GM19372 (cell line): ENCODE results near the gene MXI1.

Experiments
- ATAC-seq: cut with Tn5 transposase; IDR thresholded peaks from one replicate; pipeline ENCODE4 v1.9.1; 2021; ENCODE audit warnings: mild to moderate bottlenecking, low read depth, moderate library complexity; ENCODE audit not compliant: unreplicated experiment

MXI1 gene

GRCh38 chr10:110214371-110214826 is 7.0 kb downstream of the MXI1 start:
- ATAC-seq: no peak

DNA sequence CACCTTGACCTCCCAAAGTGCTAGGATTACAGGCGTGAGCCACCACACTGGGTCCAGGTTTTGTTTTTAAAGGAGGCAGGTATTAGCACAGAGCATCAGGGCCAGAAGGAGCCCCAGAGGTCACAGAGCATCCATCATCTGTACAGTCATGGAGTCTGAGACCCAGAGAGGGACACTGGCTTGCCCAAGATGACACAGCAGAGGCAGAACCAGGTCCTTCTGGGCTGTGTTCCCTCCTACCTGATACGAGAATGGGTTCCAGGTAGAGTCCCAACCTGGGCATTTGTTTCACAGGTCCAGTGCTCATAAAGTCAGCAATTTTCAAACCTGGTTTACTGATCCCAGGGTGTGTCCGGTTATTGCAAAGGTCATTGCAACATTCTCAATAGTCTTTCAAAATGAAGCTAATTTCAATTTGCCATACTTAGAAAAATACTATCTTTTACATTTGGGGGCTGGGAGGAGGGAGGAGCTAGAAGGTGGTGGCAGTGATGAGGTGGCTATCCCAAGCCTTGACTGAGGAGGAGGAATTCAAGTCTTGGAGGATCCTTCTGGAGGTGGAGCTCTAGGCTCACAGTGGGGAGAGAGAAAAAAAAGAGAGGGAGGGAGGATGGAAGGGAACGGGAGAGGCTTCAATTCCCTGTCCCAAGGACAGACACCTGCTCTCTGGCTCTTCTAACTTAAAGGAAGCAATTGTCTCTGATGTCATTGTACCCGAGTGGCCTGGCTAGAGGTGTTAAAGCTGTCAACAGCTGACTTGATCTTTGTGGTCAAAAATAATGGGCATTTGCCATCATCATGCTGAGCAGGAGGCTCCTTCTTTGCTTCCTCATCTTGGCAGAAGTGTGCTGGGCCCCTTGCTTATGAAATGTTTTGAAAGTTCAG is 8.1 kb downstream of the MXI1 start:
- no peak for ATAC-seq

GRCh38 chr10:110216240-110216639 is 8.8 kb downstream of the MXI1 start:
- no peak for ATAC-seq

GRCh38 chr10:110216942-110217661 is 9.7 kb downstream of the MXI1 start:
- ATAC-seq: no peak

DNA sequence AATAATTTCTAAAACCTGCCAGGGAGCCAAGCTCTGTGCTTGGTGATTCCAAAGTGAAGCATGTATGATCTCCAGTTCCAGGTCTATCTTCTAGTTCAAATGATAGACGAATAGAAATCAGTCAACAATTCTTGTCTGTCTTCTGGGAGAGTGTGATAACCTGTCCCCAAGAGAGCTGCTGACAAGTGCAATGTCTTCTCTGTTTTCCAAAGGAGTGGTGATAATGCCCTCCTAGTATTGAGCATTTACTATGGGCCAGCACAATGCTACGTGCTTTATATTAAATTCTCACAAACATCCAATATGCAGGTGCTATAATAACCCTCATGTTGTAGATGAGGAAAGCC is 10.2 kb downstream of the MXI1 start:
- no peak for ATAC-seq

GRCh38 chr10:110218632-110219031 is 11.2 kb downstream of the MXI1 start:
- no peak for ATAC-seq

GRCh38 chr10:110219884-110220283 is 12.5 kb downstream of the MXI1 start:
- ATAC-seq: no peak

DNA sequence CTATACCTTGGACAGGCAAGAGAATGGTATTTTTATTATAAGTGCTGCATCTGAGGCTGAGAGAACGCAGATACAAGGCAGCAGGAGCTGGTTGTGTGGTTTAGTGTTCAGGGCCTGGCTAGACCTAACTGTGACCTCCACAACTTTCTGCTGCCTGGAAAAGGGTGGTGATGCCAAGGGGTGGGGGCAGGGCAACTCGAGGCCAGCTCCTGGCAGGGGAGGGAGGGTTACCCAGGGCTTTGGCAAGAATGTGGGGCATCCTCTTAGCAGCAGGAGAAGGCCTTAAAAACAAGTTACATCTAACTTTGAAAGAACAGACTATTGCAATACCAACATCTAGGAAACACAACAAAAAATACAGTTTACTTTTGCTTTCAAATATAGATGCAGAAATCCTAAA is 13.0 kb downstream of the MXI1 start:
- no peak for ATAC-seq

DNA sequence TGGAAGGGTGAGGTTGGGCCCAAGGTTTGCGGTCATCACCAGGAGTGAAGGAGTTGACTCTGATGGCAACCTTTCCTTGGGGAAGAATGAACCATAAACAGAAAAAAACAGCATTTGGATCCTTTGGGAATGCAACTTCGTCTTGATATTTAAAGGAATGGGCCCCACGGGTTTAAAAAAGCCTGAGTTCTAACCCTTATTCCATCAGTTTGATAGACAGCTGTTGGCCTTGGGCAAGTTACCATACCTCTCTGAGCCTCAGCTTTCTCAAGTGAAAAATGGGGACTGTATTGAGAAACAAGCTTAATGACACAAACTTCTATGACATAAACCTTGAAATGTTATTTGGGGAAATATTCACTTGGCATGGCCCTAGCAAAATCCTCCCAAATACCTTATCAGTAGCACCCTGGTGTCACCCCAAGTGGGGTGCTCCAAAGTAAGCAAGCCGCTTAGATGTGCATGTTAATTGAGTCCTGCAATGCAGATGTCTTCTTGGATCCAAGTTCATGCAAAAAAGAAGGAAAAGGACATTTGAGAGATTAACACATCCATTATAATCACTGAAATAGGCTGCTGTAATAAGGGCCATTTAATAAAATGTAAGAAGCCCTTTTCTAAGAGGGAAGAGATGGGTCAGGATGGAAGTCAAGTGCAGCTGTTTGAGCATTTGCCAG is 13.8 kb downstream of the MXI1 start:
- no peak for ATAC-seq

DNA sequence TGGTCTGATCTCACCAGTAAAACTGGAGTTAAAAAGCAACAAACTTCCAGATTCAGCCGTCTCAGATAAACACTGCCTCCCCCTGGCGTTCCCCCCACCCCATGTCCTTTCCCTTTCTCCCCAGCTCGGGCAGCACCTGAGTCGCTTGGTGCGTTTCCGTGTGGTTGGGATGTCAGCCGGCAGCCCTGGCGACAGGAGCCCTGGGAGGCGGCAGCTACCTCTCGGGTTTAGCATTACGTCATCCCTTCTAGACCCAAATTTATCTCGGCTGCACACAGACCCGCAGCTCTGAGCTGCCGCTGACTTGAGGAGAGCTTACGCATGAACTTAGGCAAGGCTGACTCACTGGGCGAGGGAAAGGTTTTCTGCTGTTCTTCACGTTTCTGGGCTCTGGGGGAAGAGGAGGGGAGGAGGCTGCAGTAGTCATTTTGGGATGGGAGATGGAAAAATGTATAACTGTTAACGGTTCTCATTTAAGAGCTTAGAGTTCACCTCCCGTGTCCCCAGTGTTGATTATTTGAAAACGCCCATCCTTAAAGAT is 14.4 kb downstream of the MXI1 start:
- no peak for ATAC-seq

DNA sequence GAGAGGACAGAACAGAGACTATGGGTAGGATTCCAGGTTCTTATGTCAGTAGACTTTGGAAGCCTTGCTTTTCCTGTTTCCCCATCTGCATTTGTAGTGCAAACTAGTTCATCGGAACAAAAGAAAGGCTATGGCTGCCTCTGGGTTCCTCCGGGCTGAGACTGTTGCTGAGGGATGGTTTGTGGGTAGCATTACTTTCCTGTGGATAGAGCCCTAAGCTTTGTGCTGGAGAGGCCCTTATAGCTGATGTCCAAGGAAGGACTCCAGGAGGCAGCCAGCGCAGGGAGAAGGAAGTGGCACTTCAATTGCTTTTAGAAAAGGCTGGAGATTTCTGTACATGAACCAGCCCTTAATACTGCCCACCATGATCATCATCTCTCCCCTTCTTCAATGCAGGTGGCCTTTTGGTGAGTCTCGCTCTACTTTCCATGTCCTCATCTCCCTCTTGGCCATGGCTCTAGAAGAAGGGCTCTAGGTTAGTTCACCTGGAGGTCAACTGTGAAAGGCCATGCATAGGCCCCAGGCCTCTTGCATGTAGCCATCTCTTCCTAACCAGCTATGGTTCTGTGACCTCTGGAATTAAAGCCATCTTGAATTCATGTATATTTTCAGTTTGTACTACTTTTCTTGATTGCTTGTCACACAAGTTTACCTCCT is 15.4 kb downstream of the MXI1 start:
- ATAC-seq: no peak

DNA sequence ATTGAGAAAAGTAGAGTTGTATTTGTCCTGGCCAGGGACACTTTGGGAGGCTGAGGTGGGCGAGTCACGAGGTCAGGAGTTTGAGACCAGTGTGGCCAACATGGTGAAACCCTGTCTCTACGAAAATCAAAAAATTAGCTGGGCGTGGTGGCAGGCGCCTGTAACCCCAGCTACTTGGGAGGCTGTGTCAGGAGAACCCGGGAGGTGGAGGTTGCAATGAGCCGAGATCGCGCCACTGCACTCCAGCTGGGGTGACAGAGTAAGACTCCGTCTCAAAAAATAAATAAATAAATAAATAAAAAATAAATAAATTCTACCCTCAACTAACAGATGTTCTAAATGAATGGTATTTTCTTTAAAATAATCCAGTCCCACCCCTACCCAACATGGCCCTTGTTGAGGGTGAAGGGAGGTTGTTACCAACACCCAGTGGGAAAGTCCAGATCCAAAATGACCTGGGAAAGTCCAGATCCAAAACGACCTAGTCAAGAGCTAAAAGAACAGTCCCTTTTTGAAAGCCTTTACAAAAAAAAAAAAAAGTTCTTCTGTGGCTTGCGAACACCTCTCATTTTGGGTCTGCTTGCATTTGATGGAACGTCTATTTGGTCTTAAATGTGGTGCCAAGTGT is 16.0 kb downstream of the MXI1 start:
- ATAC-seq: no peak

DNA sequence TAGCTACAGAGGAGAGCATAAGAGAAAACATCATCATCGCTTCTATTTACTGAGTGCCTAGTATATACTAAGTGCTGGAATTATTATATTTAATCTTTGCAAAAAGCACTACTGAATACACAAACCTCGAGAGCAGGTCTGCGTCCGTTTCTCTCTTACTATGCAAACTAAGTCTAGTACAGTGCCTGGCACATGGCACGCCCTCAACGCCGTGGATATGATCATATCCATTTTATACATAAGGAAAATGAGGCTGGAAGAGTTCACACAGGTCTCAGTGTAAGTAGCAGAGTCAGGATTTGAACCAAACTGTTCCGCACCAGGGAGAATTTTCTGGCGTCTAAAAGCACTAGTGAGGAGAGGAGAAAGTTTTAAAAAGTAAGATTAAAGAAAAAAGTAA is 17.6 kb downstream of the MXI1 start:
- ATAC-seq: no peak

DNA sequence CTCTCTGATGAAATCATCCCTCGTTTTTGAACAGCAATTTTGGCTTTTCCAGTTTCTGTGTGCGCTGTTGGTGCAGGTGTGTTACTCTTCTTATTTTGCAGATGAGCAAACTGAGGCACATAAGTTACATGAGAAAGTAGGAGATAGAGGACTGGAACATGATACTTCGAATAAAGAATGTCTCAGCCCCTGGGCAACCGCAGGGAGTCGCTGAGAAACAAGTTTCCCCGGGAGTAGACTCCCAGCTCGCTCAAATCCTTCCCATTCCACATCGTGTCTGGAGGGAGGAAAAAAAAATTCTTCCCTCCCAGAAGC is 18.0 kb downstream of the MXI1 start:
- ATAC-seq: peak; percentile 8

DNA sequence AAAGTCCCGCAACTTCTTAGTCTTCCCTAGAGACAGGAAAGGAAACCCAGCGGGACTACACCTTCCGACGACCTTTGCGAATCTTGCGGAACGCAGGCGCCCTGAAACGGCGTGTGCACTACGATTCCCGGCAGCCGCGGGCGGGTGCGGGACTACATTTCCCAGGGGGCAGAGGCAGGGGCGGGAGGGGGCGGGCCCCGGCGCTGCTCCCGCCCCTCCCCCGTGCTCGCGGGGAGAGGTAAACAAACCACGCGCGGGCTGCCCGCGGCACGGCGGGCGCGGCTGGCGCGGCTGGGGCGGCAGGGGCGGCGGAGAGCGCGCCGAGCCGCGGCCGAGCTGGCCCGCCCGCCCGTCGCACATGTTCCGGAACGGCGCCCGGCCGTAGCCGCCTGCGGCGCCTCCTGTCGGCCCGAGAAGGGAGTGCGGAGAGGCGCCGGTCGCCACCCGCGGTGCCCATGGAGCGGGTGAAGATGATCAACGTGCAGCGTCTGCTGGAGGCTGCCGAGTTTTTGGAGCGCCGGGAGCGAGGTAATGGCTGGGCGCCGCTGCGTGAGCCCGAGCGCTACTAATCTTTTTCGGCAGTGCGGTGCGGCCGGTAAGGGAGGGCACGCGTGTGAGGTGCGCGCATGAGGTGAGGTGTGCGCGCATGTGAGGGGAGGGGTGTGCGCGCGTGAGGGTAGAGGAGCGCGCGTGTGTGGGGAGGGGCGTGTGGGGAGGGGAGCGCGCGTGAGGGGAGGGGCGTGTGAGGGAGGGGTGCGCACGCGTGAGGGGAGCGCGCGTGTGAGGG is 18.5 kb downstream of the MXI1 start:
- ATAC-seq: peak; percentile 75

GRCh38 chr10:110226543-110226925 is 19.1 kb downstream of the MXI1 start:
- ATAC-seq: no peak

DNA sequence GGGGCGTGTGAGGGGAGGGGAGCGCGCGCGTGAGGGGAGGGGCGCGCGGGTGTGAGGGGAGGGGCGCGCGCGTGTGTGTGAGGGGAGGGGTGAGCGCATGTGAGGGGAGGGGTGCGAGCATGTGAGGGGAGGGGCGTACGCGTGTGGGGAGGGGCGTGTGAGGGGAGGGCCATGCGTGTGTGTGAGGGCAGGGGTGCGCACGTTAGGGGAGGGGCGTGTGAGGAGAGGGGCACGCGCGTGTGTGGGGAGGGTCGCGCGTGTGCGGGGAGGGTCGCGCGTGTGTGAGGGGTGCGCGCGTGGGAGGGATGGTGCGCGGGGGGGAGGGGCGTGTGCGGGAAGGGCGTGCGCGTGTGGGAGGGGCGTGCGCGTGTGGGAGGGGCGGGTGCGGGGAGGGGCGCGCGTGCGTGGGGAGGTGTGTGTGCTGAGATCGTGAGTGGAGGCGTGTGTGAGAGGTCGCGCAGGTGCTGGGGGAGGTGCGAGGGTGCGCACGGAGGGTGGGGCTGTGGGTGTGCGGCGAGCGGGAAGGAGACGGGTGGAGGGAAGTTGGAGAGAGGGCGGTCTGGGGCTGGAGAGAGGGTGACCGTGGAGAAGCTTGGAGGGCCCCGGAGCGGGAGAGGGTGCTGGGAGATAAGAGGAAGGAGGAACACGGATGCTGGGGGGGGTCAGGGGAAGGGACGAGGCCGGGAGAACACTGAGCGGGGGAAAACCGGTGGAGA is 19.7 kb downstream of the MXI1 start:
- ATAC-seq: no peak

DNA sequence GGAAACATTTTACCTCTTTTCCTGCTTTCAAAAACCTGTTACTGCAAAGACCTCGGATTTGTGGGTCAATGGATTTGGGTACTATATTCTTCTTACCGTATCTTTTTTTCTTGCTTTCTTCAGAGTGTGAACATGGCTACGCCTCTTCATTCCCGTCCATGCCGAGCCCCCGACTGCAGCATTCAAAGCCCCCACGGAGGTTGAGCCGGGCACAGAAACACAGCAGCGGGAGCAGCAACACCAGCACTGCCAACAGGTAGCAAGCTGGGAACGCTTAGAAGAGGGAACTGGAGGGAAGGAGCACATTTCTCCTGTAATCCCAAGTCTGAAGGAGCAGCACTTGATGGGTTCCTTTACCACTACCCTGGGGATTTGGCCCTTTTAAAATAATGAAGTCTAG is 20.7 kb downstream of the MXI1 start:
- ATAC-seq: no peak

DNA sequence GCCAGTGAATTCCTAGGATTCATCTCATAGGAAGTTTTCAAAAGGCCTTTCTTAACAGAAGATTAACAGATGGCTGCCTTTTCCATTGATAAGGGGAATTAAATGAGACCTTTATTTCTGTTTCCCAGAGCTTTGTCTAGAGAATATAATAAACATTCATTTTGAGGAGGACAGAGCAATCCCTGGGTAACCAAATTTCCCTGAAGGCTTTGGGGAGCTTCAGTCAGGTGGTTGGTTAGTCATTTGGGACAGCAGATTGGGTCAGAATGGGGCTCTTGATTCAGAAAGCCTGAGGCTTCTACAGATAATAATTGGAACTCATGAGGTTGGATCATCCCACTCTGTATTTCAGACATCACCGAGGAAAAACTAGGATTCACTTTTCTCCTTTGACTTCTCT is 21.8 kb downstream of the MXI1 start:
- ATAC-seq: no peak
